G401.6 (cell line): ENCODE data around the gene SH2D3C.

Source experiments
- FAIRE-seq: peaks from 2 replicates; lab custom pipeline; 2012; peaks lifted over from hg19 to GRCh38; lab: Jason Lieb, UNC

The SH2D3C gene, protein sequence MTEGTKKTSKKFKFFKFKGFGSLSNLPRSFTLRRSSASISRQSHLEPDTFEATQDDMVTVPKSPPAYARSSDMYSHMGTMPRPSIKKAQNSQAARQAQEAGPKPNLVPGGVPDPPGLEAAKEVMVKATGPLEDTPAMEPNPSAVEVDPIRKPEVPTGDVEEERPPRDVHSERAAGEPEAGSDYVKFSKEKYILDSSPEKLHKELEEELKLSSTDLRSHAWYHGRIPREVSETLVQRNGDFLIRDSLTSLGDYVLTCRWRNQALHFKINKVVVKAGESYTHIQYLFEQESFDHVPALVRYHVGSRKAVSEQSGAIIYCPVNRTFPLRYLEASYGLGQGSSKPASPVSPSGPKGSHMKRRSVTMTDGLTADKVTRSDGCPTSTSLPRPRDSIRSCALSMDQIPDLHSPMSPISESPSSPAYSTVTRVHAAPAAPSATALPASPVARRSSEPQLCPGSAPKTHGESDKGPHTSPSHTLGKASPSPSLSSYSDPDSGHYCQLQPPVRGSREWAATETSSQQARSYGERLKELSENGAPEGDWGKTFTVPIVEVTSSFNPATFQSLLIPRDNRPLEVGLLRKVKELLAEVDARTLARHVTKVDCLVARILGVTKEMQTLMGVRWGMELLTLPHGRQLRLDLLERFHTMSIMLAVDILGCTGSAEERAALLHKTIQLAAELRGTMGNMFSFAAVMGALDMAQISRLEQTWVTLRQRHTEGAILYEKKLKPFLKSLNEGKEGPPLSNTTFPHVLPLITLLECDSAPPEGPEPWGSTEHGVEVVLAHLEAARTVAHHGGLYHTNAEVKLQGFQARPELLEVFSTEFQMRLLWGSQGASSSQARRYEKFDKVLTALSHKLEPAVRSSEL

DNA sequence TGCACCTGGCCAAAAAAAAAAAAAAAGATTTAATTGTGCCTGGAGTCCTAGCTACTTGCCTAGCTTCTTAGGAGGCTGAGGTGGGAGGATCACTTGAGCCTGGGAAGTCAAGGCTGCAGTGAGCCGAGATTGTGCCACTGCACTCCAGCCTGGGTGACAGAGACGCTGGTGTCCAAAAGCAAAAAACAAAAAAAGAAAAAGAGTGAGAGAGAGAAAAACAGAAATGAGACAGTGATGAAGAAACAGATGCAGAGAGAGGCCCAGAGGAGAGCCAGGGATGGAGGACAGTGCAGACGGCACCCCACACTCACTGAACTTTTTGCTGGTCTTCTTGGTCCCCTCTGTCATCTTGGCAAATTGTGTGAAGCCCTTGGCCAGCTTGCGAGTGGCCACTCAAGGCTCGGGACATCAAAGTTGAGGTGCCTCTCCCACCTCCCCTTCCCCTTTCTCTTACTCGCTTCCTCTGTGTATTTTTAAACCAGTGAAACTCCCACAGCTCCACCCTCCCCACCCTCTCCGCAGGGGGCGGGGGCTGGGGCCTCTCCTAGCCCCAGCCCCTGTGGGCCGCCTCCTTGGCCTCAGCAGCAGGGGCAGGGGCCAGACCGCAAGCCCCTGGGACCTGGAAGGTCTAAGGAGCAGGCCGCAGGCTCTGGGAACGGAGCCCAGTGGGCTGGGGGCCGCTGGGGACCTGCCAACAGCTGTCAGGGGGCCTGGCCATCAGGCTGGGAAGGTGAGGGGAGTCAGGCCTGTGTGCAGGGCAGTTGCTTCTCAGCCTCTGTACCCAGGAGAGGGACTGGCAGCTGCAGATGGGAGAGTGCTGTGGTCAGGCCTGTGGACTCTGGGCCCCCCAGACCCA is at the start of gene SH2D3C:
Gene SH2D3C, minus strand, starts transcription at position 387 of the 856 bp plus-strand sequence. Its CDS starts 39 bp downstream, at position 348.
- FAIRE-seq = no peak

DNA sequence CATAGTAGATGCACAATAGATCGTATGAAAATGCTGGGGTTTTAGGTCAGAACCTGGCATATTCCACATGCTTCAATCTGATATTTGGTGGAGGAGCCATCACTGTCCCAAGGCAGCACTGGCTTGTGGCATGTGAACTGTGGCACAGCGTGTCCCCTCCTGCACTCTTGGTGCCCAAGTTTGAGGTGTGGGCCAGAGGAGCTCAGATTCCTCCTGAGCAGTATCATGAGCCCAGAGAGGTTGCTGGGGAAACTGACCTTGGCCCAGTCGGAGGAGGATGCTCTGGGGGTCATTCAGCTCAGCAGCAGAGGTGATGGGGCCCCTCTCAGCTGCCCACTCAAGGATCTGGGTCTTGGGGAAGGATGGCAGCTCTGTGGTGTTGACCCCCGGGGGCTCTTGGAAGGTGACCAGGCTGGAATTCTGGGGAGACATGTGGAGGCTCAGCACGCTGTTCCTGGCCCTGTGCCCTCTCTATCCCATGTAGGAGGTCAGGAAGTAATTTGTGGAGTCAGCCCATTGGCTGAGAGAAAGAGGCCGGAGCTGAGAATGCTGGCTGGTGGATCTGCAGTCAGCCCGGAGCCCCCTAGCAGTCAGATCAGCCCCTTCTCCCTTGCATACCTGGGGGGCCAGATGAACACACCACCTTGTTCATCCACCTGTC is 47.9 kb upstream of the SH2D3C start:
- no peak for FAIRE-seq

DNA sequence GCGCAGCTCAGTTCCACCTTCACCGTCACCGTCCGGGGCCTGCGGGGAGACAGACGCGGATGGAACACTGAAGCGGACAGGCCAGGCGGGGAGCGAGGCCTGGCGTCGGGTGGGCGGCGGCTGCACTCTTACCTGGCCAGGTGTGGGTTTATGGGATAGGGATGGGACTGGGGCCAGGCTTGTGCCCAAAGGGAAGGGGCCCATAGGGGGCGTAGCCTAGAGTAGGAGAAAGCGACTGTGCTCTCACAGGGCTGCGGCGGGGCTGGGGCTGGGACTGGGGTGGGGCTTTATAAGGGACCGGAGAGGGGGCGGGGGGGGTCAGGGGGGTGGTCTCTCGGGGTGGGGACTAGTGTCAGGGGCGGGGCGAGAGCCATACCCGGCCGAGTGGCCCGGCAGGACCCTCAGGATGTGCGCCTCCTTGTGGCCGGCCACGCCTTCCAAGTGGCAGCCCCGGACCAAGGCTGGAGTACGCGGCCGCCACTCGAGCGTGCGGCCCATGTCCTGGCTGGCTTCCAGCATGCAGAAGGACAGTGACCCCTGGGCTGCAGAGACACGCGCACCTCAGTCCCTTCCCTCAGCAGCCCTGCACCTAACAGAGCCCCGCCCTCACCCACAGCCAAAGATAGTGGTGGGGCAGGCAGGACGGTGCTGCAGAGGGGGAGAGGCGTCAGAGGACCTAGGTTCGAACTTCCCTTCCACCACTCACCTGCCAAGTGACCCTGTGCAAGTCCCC is 47.0 kb upstream of the SH2D3C start:
- FAIRE-seq = no peak

DNA sequence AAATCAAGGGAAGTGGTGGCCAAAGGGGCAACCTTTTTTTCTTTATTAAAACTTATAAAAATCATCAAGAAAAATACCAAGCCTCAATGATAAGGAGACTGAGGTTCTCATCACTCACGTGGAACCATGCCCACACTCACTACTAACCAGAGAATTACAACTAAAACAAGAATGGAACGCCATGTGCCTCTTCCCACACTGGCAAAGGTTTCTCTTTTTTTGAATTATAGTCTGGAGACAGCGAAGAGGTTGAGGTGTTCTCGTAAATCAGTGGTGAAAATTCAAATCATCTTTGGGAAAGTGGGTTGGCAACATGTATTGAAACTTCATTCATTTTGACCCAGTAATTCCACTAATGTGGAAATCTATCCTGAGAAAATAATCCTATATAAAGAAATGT is 43.6 kb upstream of the SH2D3C start:
- no peak for FAIRE-seq

DNA sequence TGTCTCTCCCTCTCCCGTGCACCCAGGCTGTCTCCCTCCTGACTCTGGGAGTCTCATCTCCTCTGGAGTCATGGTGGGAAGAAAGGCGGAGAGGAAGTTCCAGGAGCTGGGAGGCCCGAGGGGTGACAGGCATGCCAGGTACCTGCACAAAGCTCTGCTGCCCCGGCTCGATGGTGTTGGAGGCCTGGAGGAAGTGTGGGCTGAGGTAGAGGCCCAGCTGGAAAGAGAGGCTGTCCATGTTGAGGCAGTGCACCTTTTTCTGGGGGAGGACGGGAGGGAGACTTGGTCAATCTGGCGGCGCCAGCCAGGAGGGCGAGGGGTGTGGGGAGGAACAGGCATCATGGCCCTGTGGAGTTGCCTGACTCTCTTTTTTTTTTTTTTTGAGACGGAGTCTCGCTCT is 40.1 kb upstream of the SH2D3C start:
- FAIRE-seq = no peak

DNA sequence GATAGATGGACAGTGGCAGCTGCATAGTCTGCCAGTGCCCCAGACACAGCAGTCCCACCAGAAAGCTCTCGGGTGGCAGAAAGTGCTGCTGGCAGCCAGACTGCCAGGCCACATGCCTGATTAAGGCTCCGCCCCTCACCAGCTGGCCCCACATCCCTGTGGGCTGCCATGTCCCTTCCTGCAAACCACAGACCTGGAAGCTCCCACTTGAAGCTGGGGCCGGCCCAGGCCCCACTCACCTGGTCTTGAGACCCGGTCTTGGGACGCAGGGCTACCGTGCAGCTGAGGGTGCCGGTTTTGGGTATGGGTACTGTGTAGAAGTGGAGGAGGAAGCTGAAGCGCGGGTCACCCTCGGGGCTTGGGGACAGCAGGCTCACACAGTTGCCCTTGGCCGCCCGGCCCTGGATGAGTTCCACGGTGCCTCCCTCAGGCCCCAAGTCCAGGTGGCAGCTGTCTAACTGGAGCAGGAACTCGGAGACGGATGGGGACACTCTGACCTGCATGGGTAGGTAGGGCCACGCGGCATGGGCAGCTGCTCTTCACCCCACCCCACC is 39.5 kb upstream of the SH2D3C start:
- FAIRE-seq = no peak

DNA sequence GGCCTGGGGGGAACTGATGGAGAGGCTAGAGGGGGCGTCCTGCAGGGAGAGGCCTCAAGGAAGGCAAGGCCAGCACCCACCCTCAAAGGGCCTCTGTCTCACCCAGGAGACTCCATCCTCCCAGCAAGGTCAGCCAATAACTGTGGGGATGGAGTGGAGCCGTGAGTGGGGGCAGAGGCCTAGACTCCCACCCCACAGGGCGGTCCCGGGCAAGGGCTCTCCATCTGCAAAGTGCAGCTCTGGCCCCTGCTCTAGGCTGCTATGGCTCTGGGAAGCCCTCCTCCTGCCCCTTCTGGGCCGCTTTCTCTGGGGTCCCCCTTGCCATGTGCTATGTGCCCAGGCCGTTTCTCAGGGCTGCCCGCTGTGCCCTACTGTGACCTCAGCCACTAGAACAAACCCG is 38.3 kb upstream of the SH2D3C start:
- no peak for FAIRE-seq

DNA sequence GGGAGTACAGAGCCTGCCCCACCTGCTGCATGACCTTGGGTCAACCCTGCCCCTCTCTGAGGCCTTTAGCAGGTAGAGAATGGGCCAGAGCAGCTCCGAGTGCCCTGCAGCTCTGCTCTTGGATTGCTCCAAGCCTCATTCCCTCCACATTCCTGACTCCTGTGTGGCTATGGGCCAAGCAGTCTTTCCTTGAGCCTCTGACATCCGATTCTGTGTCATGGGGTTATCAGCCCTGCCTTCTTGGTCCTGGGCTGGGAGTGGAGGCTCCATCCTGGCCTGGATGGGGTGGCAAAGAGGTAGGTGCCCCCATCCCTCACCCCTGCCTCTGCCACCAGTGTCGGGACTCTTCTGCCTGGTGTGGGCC is 37.9 kb upstream of the SH2D3C start:
- no peak for FAIRE-seq

DNA sequence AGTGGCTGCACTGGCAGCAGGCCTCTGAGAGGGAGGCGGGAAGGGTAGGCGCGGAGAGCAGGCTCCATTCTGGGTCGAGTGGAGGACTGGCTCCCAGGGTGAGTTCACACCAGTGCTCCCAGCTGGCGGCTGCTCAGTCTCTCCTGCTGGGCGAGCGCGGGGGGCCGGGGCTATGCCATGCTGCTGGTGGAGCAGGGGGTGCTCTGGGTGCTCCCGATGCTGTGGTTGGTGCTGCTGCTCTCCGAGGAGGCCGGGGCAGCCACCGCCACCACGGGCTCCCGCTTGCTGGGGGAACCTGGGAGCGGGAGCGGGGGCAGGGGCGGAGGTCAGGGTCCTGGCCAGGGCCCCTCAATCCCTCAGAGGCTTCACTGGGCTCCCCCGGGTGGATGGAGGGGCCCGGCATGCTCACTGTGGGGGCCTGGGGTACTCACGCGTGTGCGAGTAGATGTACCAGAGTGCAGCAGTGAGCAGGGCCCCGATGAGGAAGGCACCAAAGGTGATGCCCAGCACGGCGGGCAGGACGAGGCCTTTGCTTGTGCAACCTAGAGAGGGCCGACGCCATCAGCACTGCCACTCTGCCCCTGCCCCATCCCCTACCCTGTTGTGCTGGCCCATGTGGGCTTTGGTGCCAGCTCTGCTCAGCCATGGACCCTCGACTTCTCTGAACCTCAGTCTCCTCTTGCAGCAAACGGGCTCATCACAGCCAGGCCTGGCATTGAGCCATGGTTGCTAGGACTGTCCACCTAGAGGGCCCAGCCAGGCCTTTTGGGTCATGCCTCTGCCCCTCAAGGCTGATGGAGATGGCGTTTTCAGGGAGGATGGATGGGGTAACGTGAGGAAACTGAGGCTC is 37.3 kb upstream of the SH2D3C start:
- no peak for FAIRE-seq

DNA sequence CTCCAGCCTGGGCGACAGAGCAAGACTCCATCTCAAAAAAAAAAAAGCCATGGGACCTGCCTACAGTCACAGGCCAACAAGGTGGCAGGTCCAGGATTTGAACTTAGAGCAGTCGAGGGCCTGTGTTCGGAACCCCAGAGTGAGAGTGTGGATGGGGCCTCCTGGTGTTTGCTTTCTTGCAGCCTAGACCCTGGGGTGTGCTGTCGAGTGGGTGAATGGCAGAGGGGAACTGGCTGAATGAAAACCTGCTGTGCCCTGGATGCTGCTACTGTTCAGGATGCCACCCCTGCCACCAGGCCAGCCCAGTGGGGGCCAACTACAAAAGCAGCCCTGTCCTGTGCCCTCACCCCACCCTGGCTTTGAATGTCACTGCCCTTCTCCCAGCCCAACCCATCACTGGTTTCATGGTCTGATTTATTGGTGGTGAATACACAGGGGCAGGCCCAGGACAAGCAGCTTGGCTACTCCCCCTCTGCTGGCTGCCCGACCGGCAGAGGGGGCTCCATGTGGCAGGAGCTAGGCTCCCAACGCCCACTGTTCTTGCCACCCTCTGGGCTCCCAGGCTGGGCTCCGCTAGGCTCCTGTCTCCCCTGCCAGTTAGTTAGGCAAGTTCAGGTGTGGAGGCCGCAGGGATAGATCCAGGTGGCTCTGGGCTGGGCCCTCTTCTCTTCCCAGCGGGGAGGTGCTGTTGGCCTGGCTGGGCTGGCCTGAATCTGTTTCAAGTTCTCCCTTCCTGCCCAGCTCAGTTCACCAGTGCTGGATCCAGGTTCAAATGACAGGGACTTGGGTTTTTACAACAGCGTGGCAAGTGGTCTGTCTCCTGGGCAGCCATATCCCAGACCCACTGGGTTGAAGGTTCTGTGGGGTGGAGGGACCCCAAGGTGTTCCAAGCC is 36.4 kb upstream of the SH2D3C start:
- no peak for FAIRE-seq

DNA sequence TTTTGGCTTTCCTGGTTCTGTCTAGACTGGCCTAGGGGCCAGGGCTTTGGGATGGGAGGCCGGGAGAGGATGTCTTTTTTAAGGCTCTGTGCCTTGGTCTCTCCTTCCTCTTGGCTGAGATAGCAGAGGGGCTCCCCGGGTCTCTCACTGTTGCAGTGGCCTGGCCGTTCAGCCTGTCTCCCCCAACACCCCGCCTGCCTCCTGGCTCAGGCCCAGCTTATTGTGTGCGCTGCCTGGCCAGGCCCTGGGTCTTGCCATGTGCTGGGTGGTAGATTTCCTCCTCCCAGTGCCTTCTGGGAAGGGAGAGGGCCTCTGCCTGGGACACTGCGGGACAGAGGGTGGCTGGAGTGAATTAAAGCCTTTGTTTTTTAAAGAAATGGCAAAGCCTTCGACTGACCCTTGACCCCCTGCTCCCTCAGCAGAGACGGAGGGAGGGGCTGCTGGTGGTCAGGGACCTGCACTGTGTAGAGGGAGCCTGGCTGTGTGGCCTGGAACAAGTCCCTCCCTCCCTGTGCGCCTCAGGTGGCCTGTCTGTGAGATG is 35.3 kb upstream of the SH2D3C start:
- FAIRE-seq = no peak

DNA sequence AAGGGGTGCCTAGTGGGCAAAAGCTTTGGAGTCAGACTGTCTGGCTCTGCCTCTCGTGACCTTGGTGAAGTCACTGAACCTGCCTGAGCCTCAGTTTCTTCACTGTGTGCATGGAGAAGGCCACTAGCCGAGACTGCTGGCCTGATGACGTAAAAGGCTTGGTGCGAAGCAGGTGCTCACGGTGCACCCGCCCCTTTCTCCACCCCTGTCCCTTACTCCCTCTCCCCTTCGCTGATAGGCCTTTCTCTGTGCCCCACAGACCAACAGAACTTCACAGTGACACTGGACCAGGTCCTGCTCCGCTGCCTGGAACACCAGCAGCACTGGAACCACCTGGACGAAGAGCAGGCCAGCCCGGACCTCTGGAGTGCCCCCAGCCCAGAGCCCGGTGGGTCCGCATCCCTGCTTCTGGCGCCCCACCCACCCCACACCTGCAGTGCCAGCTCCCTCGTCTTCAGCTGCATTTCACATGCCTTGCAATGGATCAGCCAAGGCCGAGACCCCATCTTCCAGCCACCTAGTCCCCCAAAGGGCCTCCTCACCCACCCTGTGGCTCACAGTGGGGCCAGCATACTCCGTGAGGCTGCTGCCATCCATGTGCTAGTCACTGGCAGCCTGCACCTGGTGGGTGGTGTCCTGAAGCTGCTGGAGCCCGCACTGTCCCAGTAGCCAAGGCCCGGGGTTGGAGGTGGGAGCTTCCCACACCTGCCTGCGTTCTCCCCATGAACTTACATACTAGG is 34.6 kb upstream of the SH2D3C start:
- FAIRE-seq = no peak

DNA sequence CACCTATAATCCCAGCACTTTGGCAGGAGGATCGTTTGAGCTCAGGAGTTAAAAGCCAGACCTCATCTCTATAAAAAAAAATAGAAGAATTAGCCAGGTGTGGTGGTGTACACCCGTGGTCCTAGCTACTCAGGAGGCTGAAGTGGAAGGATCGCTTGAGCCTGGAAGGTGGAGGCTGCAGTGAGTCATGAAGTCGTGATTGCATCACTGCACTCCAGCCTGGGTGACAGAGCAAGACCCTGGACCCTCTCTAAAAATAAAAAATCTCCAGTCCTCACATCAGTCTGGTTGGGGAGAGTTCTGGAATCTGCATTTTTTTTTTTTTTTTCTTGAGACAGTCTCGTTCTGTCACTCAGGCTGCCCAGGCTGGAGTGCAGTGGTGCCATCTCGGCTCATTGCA is 33.5 kb upstream of the SH2D3C start:
- FAIRE-seq = no peak

DNA sequence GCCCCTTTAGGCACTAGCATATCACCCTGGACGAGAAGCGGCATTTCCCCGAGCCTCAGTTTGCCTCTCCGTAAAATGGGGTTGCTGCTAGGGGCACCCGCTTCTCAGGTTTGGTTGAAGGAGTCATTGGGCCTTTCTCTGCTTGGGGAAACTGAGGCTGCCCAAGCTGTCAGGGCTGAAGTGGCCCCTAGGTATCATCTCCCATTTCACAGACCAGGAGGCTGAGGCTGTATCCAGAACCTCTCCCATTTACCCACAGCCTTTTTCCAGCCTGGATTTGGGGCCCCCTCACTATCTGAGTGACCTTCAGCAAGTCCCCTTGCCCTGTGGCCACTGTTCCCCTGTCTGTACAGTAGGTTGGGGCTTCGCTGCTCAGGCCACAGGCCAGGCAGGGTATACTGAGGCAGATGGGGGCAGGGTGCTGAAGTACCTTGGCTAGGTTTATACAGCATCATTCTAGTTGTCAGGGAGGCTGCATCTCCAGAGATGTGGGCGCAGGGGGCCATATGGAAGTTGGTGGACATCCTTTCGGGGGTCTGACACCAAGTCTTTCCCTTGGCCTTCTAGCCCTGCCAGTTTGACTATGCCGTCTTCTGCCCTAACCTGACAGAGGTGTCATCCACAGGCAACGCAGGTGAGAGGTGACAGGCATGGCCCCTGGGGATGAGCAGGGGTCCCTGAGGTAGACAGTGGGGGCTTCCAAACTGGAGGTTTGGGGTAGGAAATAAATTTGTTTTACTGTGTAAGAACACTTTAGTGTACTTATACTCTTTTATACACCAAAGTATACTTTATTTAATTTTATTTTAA is 32.1 kb upstream of the SH2D3C start:
- no peak for FAIRE-seq

DNA sequence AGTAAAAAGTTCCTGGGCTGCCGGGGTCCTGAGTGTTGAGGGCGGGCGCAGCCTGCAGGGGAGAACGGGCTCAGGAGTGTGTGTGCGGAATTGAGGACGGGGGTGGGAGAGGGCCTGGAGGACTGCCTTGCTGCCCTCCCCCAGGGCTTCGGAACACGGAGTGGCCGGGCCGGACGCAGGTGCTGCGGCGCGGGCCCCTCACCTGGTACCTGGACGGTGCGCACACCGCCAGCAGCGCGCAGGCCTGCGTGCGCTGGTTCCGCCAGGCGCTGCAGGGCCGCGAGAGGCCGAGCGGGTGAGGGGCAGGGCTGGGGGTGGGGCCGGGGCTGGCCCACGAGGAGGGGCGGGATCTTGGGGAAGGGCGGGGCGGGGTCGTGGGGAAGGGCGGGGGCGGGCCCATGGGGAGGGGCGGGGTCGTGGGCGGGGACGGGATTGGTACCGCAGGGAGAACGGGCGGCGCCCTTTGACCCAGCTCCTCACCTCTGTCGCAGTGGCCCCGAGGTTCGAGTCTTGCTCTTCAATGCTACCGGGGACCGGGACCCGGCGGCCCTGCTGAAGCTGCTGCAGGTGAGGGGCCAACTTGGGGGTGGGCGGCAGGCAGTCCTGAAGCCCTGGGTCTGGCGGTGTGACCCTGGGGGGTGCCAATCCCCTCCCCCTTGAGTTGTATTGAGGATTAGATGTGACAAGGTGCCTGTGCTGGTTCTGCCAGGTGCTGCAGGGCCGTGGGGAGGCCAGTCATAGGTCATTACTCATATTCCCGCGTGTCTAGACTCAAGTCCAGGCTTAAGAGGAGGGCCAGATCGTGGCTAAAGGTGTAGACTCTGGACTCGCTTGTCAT is 31.3 kb upstream of the SH2D3C start:
- no peak for FAIRE-seq

DNA sequence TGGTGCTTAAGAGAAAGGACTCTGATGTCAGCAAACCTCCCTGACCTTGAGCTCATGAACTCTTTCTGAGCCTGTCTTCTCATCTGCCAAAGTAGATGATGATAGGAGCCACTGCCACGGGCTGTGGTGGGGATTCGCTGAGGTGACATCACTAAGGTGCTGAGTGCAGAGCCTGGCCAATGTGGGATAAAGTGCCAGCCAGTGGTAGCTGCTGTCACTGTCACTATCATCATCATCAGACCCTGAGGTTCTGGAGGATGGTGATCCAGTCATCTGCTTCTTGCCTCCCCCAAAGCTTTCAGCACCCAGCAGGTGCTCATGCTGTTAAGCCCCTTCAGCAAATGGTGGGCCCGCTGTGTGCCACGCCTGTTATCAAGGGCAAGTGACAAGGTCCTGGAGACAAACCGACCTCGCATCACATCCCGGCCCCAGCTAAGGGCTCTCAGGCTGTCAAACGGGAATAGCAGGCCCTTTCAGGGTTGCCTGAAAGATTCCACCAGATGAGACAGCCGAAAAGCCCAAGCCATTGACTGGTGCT is 30.6 kb upstream of the SH2D3C start:
- no peak for FAIRE-seq
